Middle frontal gyrus (tissue), 1 donor: ENCODE measurements around the gene COQ9.

Experiments
- DNase-seq: peaks from one replicate; pipeline ENCODE4 v3.0.0-alpha.2; 2015; ENCODE audit warnings: low spot score; ENCODE audit errors: extremely low spot score

COQ9 gene

GRCh38 chr16:57510016-57510871 is 63.0 kb downstream of the COQ9 start:
- no peak for DNase-seq
